ENCODE measurements around the gene ELF5.

Gene ELF5

DNA sequence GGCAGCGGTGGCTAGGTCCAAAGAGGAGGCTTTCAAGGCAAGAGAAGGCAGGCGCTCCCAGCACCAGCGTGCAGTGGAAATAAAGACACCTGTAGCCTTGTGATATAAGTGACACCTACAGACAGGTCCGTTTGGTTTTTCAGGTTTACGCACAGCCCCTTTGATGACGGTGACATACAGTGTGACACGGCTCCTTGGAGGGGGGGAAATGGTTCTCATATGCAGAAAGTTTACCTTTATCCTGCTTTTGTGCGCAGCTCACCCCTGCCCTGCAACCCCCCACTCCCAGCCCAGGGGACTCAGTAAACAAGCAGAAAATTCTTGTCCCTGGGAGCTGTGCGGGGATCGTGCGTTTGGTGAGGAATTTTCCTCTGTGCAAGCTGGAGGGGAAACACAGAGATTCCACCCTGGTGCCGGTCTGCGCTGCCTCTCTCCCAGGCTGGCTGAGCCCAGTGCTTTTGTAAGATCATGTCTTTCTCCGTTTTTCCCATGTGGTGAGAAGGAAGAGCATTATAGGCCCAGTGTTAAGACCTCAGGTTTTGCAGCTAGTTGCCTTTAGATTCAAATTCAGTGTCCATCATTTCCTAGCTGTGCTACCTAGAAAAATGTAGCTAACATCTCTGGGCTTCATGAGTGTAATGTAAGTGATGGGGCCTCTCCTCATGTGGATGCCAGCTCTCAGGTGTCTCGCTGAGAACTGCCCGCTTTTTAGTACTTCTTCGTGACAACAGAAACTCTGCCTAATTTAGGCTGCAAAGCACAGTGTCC, at the start of gene ELF5:
ELF5 (minus strand) TSS at position 113 of the 768 bp plus-strand sequence. CDS start 8,045 bp downstream, outside the sequence.
- no peak for DNase-seq

DNA sequence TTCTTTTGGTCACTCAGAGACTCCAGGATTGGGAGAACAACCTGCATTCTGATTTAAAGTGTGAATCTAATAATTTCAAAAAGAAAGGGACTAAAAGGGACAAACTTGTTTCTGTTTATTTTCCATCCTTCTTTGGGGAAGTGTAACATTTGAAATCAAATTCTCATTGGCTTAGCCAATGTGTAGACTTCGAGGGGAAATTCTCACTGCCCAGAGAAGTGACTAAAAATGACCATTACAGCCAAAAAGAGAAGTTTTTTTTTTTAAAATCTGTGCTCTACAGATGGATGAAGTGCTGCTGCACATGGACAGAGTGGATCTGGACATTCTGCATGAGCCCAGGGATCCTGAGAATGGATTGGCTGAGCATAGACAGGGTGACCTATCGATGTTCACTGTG, 49.4 kb upstream of the ELF5 start:
- no peak for DNase-seq

DNA sequence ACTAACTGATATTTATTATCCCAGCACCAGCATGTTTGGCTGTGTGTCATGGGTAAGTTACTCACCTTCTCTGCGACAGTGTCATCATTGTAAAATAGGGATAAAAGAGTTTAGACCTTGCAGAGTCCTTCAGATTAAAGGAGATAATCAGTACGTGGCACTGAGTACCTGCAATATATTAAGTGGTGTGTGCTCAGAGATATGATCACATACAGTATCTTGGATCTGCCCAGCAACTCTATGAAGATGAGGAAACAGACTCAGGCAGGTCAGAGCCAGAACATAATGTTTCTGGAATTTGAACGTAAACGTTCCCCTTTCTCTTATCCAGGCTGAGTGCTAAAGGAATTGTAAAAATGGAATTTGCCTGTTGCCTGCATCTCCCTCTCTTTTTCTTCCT, 46.9 kb upstream of the ELF5 start:
- DNase-seq: no peak

DNA sequence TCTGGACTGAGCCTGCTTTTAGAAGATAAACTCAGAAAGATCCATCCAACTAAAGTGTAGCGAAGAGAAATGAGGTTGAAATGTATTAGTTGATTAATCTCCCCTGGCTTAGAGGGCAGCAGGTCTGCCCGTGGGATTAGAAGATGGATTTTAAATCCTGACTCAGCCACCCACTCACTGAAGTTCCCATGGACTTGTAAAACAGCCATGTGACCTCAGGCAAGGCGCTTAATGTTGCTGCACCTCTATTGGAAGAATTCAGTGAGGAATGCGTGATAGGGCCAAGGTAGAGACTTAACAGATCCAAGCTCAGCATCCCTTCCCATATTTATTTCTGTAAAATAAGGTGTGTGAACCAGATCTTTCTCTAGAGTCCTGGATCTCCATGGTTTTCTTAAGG, 45.1 kb upstream of the ELF5 start:
- DNase-seq: no peak

DNA sequence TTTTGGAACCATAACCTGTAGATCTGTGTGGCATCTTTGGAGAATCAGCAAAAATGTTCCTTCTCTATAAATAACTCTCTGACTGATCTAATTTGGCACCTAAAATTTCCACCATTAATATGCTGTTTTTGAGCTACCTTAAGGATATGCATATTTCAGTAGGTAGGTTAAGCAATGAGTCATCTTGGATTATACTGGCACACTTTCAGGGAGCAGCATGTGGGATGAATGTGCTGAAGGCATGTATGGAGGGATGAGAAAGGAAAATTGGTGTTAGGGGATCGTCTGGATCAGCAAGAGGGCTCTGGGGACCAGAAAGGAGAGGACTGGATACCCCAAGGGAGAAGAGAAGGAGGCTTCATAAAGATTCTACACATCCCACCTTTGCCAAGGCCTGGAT, 44.6 kb upstream of the ELF5 start:
- no peak for DNase-seq

DNA sequence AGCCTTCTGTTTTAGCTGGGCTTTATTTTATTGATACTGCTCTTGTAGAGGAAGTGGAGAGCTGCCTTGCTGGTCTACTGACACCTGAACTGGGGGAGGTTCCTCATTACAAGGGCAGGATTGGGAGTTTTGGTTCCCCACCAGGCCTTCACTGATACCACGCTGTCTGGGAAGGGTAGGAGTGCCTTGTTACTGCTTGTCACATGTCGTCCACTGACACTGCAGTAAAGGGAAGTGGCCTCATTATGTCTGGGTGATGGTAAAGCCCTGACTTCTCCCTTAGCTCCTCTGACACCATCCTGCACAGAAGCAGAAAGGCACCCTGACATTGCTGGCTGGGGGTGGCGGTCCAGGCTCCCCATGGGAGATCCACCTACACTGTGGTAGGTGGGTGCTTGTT, 38.7 kb upstream of the ELF5 start:
- no peak for DNase-seq

DNA sequence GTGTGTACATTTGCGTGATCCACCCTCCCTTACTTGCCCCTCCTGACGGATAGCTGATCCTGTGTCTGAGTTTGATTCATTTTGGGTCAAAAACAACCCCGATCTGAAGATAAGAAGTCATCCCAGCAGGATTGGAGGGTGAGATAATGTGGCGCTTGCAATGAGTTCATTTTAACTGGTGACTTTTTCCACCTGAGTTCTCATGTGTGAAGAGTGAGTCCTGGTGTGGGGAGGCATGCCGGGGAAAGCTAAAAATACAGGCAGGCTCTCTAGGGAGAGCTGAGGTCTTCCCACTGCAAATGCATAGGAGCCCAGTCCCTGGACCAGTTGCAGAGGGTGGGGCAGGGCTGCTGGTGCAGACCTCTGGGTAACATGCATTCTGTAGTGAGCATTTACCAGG, 35.7 kb upstream of the ELF5 start:
- DNase-seq: no peak

DNA sequence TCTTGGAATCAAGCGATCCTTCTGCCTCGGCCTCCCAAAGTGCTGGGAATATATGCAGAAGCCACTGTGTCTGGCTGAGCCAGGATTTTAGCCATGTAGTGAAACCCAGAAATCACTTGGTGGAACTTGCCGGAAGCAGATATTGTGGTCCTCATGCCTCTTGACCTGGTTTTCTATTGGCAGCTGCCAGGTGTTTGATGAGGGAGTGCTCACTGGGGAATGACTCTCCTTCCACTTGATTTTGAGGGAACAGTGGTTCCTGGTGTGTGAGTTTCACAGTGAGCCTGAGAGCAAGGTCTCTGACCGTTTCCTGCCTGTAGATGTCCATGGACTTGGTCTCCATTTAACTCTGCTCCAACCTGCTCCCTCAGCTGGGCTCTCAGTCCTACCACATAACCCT, 34.7 kb upstream of the ELF5 start:
- DNase-seq: no peak

DNA sequence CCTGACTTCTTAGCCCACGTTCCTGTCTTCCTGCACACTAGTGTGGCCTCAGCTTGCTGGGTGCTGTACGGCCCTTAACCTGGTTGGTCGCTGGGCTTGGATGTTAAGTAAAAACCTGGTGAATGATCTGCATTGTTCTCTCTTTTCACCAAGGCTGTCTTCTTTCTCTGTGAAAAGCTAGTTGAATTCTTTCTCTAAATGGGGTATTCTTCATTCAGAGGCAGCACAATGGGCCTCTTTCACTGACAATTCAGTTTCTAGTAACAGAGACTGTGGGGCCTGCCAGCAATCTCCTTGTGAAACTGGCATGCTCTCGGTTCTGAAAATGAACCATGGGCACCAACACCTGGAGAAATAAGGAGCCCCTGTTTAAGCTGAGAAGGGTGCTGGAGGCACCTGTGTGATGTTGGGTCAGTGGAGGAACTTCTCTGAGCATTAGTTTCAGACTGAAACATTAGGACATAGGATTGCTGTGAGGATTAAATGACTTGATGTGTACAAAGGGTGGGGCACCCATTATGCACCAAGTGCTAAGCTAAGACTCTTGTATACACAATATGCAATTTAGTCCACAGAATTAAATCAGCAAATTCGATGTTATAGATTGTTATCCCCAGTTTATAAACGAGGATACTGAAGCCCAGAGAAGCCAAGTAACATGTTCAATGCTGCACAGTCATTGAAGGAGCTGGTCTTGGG, 33.1 kb upstream of the ELF5 start:
- DNase-seq: no peak

DNA sequence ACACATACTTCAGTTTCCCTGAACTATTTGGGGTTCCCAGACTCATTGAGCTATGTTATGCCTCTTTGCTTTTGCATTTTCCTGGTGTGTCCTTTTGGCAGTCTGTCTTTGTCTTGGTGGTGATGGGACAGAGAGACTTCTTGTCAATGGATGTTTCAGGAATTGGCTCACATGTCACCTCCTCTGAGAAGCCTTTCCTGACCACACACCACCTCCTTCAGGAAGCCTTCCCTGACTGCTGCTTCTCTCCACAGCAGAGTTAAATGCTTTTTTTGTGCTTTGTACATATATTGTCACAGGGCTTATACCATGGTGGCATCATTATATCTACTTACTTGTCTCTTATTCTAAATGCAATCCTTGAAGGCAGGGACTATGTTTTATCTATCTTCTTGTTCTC, 28.5 kb upstream of the ELF5 start:
- DNase-seq: no peak

DNA sequence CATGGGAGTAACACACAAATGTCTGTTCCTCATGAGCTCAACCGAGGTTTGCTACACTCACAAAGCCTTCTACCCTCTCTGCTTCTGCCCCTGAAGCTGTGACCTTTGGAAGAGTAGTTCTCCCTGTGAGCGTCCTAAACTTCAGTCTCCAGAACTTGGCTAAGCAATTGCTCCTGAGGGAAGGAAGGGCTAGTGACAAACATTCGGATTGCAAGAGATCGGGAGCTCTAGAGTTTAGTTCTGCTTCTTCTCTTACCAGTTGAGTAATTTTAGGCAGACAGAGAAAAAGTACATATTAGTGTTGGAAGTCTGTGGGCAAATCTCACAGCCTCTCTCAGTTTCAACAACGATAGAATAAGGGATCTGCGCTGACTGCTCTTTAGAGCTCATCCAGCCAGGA, 27.3 kb upstream of the ELF5 start:
- no peak for DNase-seq

DNA sequence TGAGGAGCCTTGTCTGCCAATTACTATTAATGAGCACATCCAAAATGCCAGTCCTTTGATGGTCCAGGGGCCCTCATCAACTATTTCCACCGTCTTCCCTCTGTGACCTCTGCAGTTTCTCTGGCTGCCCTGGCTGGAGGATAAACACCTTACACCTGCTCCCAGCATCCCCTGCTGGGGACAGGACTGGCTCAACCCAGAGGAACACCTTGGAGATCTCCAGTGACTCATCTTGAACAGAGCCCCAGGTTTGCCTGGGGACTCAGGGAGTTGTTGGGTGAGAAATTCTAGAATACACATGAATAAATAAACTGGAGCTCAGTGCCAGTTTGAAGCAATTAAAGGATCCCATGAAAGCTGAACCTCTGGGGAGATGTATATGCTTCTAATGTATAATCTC, 24.0 kb upstream of the ELF5 start:
- DNase-seq: no peak

DNA sequence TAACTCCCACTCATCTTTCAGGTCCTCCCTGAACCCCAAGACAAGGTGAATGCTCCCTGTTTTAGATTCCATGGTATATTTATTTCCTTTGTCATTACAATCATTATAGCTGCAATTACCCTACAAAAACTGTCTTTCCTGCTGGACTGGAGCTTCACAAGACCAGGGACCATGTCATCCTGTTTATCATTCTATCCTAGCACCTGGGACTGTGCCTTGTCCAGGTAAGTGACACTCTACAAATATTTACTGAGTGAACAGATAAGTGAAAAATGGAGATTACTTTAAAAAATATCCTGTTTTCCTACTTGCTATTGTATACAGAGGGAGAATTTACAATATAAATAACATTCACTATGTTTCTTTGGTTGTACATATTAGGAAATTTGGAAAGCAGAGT, 22.5 kb upstream of the ELF5 start:
- no peak for DNase-seq

DNA sequence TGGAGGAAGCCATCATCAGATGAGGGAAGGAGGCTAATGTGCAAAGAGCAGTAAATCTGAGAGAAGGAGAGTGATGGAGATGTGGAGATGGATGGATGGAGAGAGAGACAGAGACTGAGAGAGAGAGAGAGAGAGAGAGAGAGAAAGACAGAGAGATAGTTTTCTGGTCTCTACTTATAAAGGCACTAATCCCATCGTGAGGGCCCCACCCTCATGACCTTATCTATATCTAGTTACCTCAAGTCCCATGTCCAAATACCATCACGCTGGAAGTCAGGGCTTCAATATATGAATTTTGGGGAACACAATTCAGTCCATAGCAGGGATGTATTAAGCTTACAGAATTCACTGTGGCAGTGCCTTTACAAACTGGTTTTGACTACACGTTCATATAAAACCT, 21.2 kb upstream of the ELF5 start:
- DNase-seq: no peak

DNA sequence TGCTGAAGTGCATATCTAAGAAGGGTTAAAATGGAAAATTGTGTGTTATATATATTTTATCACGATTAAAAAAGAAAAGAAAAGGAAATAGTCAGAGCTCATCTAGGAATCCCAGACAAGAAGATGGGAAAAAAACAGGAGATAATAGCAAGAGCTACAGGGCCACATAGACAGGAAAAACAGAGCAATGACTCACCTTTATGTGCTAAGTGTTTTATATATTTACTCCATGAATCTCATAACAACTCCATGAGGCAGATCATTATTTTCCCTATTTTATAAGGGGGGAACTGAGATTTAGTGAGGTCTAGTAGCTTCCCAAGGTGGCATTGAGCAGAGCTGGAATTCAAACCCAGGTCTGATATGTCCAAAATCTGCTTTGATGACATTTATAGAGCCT, 18.1 kb upstream of the ELF5 start:
- DNase-seq: no peak

DNA sequence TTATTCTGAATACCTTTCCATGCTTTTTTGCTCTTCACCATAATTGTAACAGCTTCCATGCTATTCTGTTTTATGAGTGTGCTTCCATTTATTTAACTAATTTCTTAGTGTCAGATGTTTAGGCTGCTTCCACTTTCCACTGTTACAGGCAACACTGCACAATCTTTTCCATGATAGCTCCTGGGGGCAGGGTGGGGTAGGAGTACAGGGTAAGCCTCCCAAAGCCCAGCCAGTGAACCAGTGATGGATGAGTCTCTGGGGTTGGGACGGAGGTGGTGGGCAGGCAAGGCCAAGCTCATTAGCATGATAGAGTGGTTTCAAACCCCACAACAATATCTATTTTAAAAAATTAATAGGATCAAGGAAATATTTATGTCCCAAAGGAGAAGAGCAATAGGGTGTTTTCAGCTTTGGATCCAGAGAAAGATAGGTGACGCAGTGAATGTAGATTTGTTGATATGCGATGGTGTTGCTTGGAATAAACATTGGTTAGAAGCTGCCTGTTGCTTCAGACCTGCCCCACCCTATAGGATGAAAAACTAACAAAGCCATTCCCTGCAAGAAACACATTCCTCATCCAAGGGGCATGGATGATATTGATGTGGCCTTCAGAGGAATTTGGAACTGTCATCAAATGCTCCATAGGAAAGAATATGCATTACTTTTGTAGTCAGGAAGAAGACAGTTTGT, 17.1 kb upstream of the ELF5 start:
- no peak for DNase-seq

DNA sequence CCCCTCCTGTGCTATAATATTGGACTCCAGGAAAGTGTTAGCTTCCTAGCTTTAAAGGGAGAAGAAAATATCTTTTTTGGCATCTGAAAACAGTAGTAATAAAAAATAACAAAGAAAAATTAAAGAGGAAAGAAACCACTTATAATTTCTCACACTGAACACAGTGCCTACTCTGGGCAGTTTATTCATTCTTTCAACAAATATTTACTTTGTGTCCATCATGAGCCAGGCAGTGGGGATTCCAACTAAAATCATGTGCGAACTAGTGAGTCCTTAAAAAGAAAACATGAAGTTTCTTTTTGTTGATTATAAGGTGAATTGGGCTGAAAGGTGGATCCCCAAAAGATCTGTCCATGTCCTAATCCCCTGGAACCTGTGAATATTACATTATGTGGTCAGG, 16.0 kb upstream of the ELF5 start:
- no peak for DNase-seq

DNA sequence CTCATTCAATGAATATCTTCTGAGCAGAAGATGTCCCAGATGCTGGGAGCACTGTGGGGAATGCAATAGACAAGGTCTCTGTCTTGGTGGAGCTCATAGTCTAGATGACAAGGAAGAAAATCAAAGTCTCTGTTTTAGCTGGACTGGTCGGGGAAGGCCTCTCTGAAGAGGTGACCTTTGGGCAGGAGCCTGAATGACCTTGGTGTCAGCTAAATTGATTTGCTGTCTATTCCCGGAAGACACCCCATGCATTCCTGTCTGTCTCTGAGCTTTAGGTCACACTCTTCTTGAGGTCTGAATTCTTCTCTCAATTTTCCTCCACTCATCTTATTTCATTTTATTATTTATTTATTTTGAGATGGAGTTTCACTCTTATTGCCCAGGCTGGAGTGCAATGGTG, 14.5 kb upstream of the ELF5 start:
- DNase-seq: no peak

DNA sequence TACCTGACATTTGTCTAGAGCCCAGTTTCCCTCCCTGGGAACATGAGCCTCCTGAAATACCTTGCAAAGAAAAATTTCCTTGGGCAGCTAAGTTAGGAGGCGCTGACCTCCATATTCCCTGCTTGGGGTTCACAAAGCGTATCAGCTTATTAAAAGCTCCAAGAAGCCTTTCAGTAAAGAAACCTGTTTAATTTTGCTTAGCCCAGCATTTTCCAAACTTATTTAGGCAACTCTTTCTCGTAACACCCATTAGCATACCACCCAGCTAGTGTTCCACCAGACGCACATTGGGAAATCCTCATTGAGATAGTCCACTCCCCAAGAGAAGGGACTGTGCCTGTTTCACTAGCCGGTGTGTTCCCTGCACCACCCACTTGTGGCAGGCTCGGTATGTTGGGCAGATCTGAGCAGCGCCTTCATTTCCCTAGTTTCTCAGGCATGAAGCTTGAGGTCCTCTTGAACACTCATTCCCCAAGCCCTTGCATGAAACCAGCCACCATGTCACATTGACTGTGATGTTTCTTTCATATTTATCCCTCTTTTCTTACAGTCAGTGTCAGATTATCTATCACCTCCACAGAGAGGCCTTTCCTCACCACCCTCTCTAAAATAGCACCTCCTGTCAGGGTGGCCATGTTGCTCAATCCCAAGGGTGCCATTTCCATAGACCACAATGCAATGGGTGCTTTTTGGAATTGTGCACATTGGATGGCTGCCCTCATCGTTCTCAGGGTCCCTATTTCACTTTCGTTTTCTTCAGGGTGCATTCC, 12.5 kb upstream of the ELF5 start:
- DNase-seq: no peak

DNA sequence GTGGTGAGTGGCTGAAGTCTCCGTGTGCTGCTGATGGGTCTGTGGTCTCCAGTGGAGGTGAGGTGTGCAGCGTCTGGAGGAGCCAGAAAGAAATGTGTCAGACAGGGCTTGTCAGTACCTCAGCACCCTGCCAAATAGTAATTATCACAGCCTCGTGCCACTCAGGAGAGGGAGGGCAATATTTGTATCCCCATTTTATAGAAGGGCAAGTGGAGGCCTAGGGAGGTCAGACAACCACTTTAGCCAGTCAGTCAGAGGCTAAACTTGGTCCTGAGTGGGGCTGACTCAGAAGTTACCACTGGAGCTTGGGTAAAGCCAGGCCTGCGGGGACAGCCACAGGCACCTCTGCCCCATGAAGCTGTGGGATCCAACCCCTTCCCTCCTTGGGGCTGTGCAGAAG, 11.5 kb upstream of the ELF5 start:
- no peak for DNase-seq

DNA sequence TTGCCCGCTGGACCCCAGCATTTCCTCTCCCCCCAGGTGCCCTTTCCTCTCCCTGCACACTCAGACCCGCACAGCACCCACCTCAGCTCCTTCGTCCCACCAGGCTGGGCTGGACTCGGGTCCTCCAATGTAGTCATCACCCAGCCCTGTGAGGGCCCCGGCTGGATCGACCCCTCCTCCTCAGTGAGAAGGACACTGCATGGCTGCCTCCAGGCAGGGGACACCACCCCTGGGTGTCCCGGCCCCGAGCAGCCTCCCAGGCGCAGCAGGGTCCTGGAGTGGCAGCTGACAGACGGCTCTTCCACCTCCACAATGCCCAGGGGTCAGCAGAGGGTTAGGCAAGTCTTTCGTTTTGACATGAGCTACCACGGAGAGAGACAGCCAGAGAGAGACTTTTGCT, 11.1 kb upstream of the ELF5 start:
- DNase-seq: no peak

DNA sequence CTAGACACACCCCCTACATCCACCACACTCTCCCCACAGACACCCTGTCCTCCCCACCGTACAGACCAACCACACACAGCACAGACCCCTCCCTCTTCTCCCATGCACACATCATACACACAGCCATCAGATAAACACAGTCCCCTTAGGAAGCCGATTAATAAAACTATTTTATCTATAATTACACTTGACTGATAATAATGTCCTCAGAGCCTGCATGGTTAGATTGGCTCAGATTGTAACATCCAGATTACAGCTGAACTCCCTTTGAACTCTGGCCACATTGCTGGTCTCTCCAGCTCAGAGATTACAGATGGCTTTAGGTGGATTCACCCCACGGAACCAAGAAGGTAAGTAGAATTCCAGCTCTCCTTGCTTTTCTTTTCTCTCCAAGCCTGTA, 9.5 kb upstream of the ELF5 start:
- DNase-seq: no peak

DNA sequence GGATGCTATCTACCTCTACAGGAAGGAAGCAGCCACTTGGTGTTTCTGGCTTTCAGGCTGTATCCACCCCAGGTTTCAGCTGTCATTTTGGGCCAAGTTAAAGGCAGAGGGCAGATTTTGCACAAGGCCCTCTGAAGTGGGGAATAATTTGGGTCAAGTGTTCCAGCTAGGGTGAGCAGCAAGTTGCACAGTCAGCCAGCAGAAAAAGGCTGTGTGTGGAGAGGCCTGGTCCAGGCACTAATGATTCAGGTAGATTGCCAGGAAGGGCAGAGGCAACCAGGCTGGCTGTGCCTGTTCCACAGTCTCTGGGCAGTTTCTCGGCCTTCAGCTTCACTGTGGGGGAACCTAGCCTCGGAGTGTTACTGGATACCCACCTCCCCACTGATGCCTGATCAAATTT, 8.6 kb upstream of the ELF5 start:
- DNase-seq: no peak

Measured in right hindlimb (tissue), 1 donor.